HG03025 (cell line): Measurements from ENCODE around the gene ADCY4.

Experiments used
- ATAC-seq: cut with Tn5 transposase; IDR thresholded peaks from one replicate; pipeline ENCODE4 v1.9.1; 2021; ENCODE audit warnings: mild to moderate bottlenecking, moderate library complexity; ENCODE audit not compliant: unreplicated experiment, low FRiP score

The ADCY4 gene

DNA sequence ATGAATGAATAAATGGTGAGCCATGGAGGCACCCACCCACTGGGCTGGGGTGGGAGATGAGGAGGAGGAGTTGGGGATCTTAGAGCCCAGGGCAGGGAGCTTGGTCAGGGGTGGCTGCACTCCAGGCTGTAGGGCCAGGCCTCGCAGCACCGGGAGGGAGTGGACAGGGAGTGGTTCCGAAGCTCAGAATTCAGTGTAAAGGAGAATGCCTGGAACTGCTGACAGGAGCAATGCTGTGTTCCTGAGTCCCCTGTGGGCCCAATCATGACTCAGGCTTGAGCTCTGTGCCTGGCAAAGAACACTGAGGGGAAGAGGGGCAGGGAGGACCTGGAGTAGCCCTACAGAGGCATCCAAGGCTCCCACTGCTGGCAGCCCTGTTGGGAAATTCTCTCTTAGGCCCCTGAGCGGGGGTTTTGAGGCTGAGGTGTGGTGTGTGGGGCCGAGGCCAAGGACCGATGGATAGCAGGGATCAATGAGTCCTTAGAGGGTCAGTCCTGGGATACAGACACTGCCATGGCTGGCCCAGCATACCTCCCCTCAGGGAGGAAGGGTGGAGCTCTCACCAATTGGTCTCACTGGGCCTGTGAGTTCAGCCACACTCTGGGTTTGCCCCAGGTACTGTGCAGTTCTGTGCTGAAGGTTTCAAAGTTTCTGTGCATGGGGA, 53.9 kb downstream of the ADCY4 start:
- ATAC-seq, result no peak

- no peak for ATAC-seq
These were observed 55.3 kb downstream of the ADCY4 start for GRCh38 chr14:24279301-24280186.

- no peak for ATAC-seq
These were observed 56.4 kb downstream of the ADCY4 start for GRCh38 chr14:24278424-24278823.

GRCh38 chr14:24277606-24278321, 57.1 kb downstream of the ADCY4 start:
- no peak for ATAC-seq

GRCh38 chr14:24277071-24277470, 57.8 kb downstream of the ADCY4 start:
- ATAC-seq, result no peak

DNA sequence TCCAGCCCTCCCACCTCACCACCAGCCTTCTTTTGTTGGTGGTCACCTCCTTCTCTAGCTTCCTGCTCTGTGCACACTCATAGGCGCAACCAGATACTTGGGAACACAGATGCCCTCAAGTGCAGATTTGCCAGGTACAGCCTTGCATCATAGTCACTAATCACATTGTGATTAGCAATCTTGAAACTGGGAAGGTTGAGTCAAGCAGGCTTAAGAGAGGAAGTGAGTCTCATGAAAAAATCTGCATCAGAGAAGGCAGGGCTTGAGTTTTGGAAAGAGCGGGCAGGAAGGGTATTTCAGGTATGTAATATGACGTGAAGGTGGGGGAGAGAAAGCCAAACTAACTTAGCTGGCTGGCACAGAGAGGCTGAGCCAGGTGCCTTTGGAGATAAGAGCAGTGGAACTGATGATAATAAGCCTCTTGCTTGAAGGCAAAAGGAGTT, 60.7 kb downstream of the ADCY4 start:
- no peak for ATAC-seq

DNA sequence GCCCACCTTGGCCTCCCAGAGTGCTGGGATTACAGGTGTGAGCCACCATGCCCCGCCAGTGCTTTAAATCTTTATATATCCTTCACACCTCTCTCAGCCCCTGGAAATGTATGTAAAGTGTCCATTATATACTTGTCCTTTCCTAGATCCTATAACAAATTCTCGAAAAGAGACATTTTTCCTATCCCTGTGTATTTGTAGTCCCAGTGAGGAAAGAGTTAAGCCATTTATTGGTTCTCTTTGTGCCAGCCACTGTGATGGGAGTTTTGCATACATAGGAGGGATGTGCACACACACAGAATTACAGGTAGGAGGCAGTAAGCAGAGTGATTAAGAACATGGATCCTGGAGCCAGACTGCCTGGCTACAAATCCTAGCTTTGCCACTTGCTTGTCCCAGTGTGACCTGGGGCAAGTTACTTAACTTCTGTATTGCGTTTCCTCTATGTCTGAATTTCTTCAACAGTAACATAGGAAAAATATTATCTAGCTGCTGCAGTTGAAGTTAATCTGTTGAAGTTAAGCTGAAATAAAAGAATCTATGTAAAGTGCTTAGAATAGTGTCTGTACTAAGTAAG, 61.4 kb downstream of the ADCY4 start:
- ATAC-seq, result no peak

- ATAC-seq, result no peak
These were observed 62.4 kb downstream of the ADCY4 start for GRCh38 chr14:24272467-24272866.

DNA sequence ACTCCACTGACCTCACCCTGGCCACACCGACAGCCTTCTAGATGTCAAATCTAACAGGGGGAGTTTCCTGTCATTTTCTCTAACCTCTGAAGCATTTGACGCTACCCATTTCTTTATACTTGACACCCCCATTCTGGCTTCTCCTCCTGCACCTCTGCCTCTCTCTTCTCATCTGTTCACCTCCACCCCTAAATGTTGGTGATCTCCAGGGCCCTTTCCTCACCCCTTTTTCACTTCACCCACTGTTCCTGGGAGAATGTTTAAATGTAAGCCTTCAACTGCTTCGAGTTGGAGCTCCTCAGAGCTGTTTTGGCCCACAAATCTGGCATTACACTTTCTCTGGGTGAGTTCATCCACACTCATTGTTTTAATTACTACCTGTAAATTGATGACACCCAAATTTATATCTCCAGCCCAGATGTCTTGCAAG, 63.0 kb downstream of the ADCY4 start:
- ATAC-seq, result no peak

GRCh38 chr14:24271134-24271833, 63.6 kb downstream of the ADCY4 start, which contains the start of gene RABGGTA:
RABGGTA (minus strand) TSS chr14:24271597; CDS start chr14:24271115, 482 bp downstream.
- peak; percentile 81 for ATAC-seq

GRCh38 chr14:24270537-24271133, 64.2 kb downstream of the ADCY4 start:
- no peak for ATAC-seq

GRCh38 chr14:24269910-24270536, 64.8 kb downstream of the ADCY4 start:
- ATAC-seq, result no peak

- no peak for ATAC-seq
These were observed 65.5 kb downstream of the ADCY4 start for GRCh38 chr14:24269368-24269767.
